Stomach (tissue), 9 donors: ENCODE results near the gene PRKD1. TPM values are rescaled to one million over a fixed set of nuclear protein-coding genes. Genes with fewer than 3 reads are reported as not detected.

ENCODE experiments used
- DNase-seq, 2 donors: peaks; one replicate each; pipeline versions ENCODE4 v3.0.0 to v3.0.0-alpha.2; 2013 to 2019
- H3K27ac ChIP-seq, 5 donors: fragments of 200-600 bp in 4 of 5; sonication (generic) in 4 of 5; one replicate each; pipeline ENCODE4 v1.5.1; 2013 to 2019; ENCODE audit warnings: mild to moderate bottlenecking in 1 of 5, moderate library complexity in 1 of 5
- H3K27me3 ChIP-seq, 3 donors: fragments of 200-600 bp; sonication (generic); one replicate each; pipeline ENCODE4 v1.5.1; 2017 to 2019; ENCODE audit warnings: mixed run types in 1 of 3
- H3K36me3 ChIP-seq, 4 donors: fragments of 200-600 bp; sonication (generic); 1 replicate in 3 of 4; 2 replicates in 1 of 4; pipeline ENCODE4 v1.5.1; 2016 to 2019
- H3K4me1 ChIP-seq, 4 donors: fragments of 200-600 bp; sonication (generic); one replicate each; pipeline ENCODE4 v1.5.1; 2016 to 2019
- H3K4me3 ChIP-seq, 4 donors: fragments of 200-600 bp; sonication (generic) in 3 of 4; one replicate each; pipeline ENCODE4 v1.5.1; 2016 to 2019; ENCODE audit warnings: mild to moderate bottlenecking in 1 of 4
- H3K9me3 ChIP-seq, 4 donors: fragments of 200-600 bp; sonication (generic); one replicate each; pipeline ENCODE4 v1.5.1; 2016 to 2019
- CTCF ChIP-seq, 7 experiments: fragments of 450-650 bp in 4 of 7; fragments of 200-600 bp in 3 of 7; sonication (generic) in 3 of 7; IDR thresholded peaks; one replicate each; pipeline ENCODE4 v1.5.1; 2016 to 2019; ENCODE audit warnings: antibody characterized with exemption in 7 of 7, control low read depth in 2 of 7, mild to moderate bottlenecking in 1 of 7
- EP300 ChIP-seq: sonication (generic); formaldehyde crosslinking; IDR thresholded peaks from one replicate; pipeline ENCODE4 v1.6.1; 2017; ENCODE audit warnings: antibody characterized with exemption
- POLR2A ChIP-seq, 4 donors: fragments of 450-650 bp; IDR thresholded peaks; one replicate each; pipeline ENCODE4 v1.6.1; 2016; ENCODE audit warnings: antibody characterized with exemption in 4 of 4, control low read depth in 2 of 4, mild to moderate bottlenecking in 1 of 4, moderate library complexity in 1 of 4
- POLR2AphosphoS5 ChIP-seq, 3 donors: sonication (generic); formaldehyde crosslinking; IDR thresholded peaks; one replicate each; pipeline ENCODE4 v1.6.1; 2016; ENCODE audit warnings: antibody characterized with exemption in 3 of 3
- whole genome bisulfite sequencing, 5 donors: extraction: QIAGEN DNeasy Blood & Tissue Kit in 3 of 5; methylation state at CpG; one replicate each; pipeline versions ENCODE4 v1.1.5 to v1.1.7; 2013 to 2018; 5-methylcytosine and 5-hydroxymethylcytosine counted together
- intact Hi-C: fragments of 100-400 bp; cut with DNase I; formaldehyde crosslinking; loops from one replicate; pipeline ENCODE4 v1.15.1; 2023; ENCODE audit warnings: low total_unique reads
- polyA plus RNA-seq, 3 donors: library from polyadenylated mRNA; stranded (reverse); fragments of 200-250 nt; gene quantifications; one replicate each; pipeline ENCODE4 v1.2.3, GENCODE V29; 2013
- total RNA-seq, 5 donors: library from RNA; depleted of rRNA; stranded (reverse); fragments of >200 nt; gene quantifications; one replicate each; pipeline versions ENCODE4 v1.1.0 to v1.2.3, GENCODE V29; 2014 to 2016
- donor health status: healthy with polysubstance abuse.
- donor health status: Bipolar disorder and iron deficiency.
- donor health status: healthy.

PRKD1 gene
- total and polyA plus RNA-seq, 8 donors = 1.6 to 26.6 (median 4.9) TPM

GRCh38 chr14:29823816-29824215 lies 103.8 kb downstream of the PRKD1 start:
- Histone ChIP-seq H3K4me1 (peaks cover 11 to 25% (median 16%) of the 10 kb centered on the region in 4 donors), H3K4me3 (no peak overlapping the region), H3K36me3 (no peaks in the 10 kb centered on the region), H3K27me3 (no peaks in the 10 kb centered on the region), H3K9me3 (no peaks in the 10 kb centered on the region), H3K27ac (no peak overlapping the region)
- DNase-seq = no peak
- 80 to 92% (median 90%) methylated on average over 5 of the region's 5 CpGs for WGBS, 5 donors
- TF ChIP-seq POLR2A (IDR thresholded peaks at IDR 0.05) (no peak), EP300 (no peak), CTCF (IDR thresholded peaks at IDR 0.05) (no peak), POLR2AphosphoS5 (IDR thresholded peaks at IDR 0.05) (no peak)
- intact Hi-C loops = no loop called here

- Histone ChIP-seq H3K36me3 (no peaks in the 10 kb centered on the region), H3K27ac (no peak overlapping the region), H3K9me3 (no peaks in the 10 kb centered on the region), H3K4me1 (peaks cover 11 to 25% (median 16%) of the 10 kb centered on the region in 4 donors), H3K4me3 (no peak overlapping the region), H3K27me3 (no peaks in the 10 kb centered on the region)
- intact Hi-C loops = no loop called here
- TF ChIP-seq CTCF (IDR thresholded peaks at IDR 0.05) (no peak), POLR2AphosphoS5 (IDR thresholded peaks at IDR 0.05) (no peak)
- peak in 1 of 2 donors; percentile 20 for DNase-seq
Observed at GRCh38 chr14:29822430-29822709, 105.3 kb downstream of the PRKD1 start.

GRCh38 chr14:29821661-29822429 lies 105.8 kb downstream of the PRKD1 start:
- H3K9me3 ChIP-seq = no peaks in the 10 kb centered on the region
- H3K27me3 ChIP-seq = no peaks in the 10 kb centered on the region
- no peaks in the 10 kb centered on the region for H3K36me3 ChIP-seq
- DNase-seq = no peak
- TF ChIP-seq POLR2A (IDR thresholded peaks at IDR 0.05) (no peak), EP300 (no peak), POLR2AphosphoS5 (IDR thresholded peaks at IDR 0.05) (no peak), CTCF (IDR thresholded peaks at IDR 0.05) (no peak)
- H3K4me3 ChIP-seq = no peak overlapping the region
- intact Hi-C loops = no loop called here
- H3K4me1 ChIP-seq = peaks cover 11 to 25% (median 16%) of the 10 kb centered on the region in 4 donors
- H3K27ac ChIP-seq = no peak overlapping the region
- WGBS, 5 donors = 43 to 56% (median 48%) methylated on average over 5 of the region's 5 CpGs

GRCh38 chr14:29821242-29821641 lies 106.4 kb downstream of the PRKD1 start:
- H3K36me3 ChIP-seq = no peaks in the 10 kb centered on the region
- no peaks in the 10 kb centered on the region for H3K27me3 ChIP-seq
- H3K4me3 ChIP-seq = no peak overlapping the region
- H3K27ac ChIP-seq = no peak overlapping the region
- TF ChIP-seq POLR2A (IDR thresholded peaks at IDR 0.05) (no peak), POLR2AphosphoS5 (IDR thresholded peaks at IDR 0.05) (no peak), CTCF (IDR thresholded peaks at IDR 0.05) (no peak), EP300 (no peak)
- peaks cover 11 to 25% (median 16%) of the 10 kb centered on the region in 4 donors for H3K4me1 ChIP-seq
- WGBS, 5 donors = 43 to 59% (median 49%) methylated on average over 2 of the region's 2 CpGs
- H3K9me3 ChIP-seq = no peaks in the 10 kb centered on the region
- intact Hi-C loops = no loop called here
- DNase-seq = no peak
